Fibroblast of lung (primary cell): ENCODE data around the gene ACAD11.

ENCODE experiments used
- EZH2 ChIP-seq: IDR thresholded peaks from 2 replicates; pipeline ENCODE4 v1.5.1; 2012; ENCODE audit warnings: low read length, control low read depth, mild to moderate bottlenecking; ENCODE audit errors: missing control alignments
- TF ChIP-seq, protein P1 (sequence below), 2 donors: IDR thresholded peaks in 1 of 2; conservative IDR thresholded peaks in 1 of 2; 1 replicate in 1 of 2; 2 replicates in 1 of 2; pipeline ENCODE4 v1.5.1; 2011 to 2012; ENCODE audit warnings: low read length in 2 of 2, control low read depth in 1 of 2, inconsistent platforms in 1 of 2, low read depth in 1 of 2, mild to moderate bottlenecking in 1 of 2

DNA sequence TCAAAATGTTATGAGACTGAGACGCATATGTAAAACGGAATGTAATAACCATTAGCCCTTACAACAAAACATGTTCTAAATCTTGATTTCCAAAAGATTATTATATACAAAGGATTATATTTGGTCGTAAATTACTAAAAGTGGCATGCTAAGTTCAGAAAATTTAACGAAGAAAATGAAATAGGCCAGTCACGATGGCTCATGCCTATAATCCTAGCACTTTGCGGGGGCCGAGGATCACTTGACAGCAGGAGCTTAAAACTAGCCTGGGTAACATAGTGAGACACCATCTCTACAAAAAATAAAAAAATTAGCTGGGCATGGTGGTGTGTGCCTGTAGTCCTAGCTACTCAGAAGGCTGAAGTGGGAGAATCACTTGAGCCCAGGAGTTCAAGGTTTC lies 29.0 kb downstream of the ACAD11 start:
- TF ChIP-seq, protein P1, sequence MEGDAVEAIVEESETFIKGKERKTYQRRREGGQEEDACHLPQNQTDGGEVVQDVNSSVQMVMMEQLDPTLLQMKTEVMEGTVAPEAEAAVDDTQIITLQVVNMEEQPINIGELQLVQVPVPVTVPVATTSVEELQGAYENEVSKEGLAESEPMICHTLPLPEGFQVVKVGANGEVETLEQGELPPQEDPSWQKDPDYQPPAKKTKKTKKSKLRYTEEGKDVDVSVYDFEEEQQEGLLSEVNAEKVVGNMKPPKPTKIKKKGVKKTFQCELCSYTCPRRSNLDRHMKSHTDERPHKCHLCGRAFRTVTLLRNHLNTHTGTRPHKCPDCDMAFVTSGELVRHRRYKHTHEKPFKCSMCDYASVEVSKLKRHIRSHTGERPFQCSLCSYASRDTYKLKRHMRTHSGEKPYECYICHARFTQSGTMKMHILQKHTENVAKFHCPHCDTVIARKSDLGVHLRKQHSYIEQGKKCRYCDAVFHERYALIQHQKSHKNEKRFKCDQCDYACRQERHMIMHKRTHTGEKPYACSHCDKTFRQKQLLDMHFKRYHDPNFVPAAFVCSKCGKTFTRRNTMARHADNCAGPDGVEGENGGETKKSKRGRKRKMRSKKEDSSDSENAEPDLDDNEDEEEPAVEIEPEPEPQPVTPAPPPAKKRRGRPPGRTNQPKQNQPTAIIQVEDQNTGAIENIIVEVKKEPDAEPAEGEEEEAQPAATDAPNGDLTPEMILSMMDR (conservative IDR thresholded peaks at IDR 0.05 in 1 of 2, IDR thresholded peaks at IDR 0.05 in 1 of 2; ENCODE audit: low read depth in 1 of 2, low read length in 2 of 2), result no peak
- no peak for TF ChIP-seq EZH2
